ENCODE data around the gene GSTM1.
A peak's percentile ranks its signal among the peaks of the same experiment; 100 is the strongest.

GSTM1 gene

GRCh38 chr1:109740615-109741373, 53.2 kb downstream of the GSTM1 start, which contains the start of gene GSTM3:
TSS of gene GSTM3 (minus strand) at chr1:109741038. CDS start at chr1:109740287, 751 bp downstream.
- Histone ChIP-seq H4K8ac (ENCODE audit: low read length) (peak within 1 kb of the TSS; percentile 87), H3K36me3 (ENCODE audit: control insufficient read depth in 1 of 2, insufficient read depth in 2 of 2, low read depth in 1 of 2, low read length in 2 of 2) (peaks cover 13 to 21% of the 10 kb centered on the region in 2 experiments), H3K23ac (ENCODE audit: low read length in 2 of 2) (no peak within 1 kb of the TSS), H3K79me1 (replicated peaks; ENCODE audit: low read length, poor library complexity, severe bottlenecking) (peaks cover 5% of the 10 kb centered on the region), H3K4me3 (ENCODE audit: insufficient read depth in 1 of 2, low read depth in 1 of 2, low read length in 2 of 2) (peak within 1 kb of the TSS; percentile 78 to 82), H2AK5ac (ENCODE audit: low read length, severe bottlenecking) (no peak within 1 kb of the TSS), H3K4ac (ENCODE audit: low read depth in 1 of 2, low read length in 2 of 2) (peak within 1 kb of the TSS; percentile 60 to 75), H3K18ac (ENCODE audit: low read depth in 1 of 2, low read length in 2 of 2) (peak within 1 kb of the TSS; percentile 89 to 90), H3K27ac (ENCODE audit: low read length, poor library complexity, severe bottlenecking) (no peak within 1 kb of the TSS), H3K4me2 (ENCODE audit: low read length, poor library complexity, severe bottlenecking) (peak within 1 kb of the TSS; percentile 53), H3K14ac (ENCODE audit: low read length in 2 of 2) (peak within 1 kb of the TSS in 1 of 2 experiments; percentile 58), H3K9ac (ENCODE audit: low read length) (peak within 1 kb of the TSS; percentile 82), H2BK5ac (ENCODE audit: low read depth, low read length, poor library complexity, severe bottlenecking) (no peak within 1 kb of the TSS), H2BK12ac (ENCODE audit: low read length in 2 of 2) (no peak within 1 kb of the TSS), H3K9me3 (ENCODE audit: control insufficient read depth, low read length) (no peaks in the 10 kb centered on the region), H4K91ac (ENCODE audit: low read length) (peak within 1 kb of the TSS; percentile 62), H2BK15ac (ENCODE audit: low read depth, poor library complexity, severe bottlenecking) (peak within 1 kb of the TSS; percentile 96), H3K27me3 (ENCODE audit: control insufficient read depth in 1 of 2, insufficient read depth in 1 of 2, low read length in 2 of 2) (peaks cover 0 to 19% of the 10 kb centered on the region in 2 experiments), H2AFZ (ENCODE audit: low read depth, low read length) (peak within 1 kb of the TSS; percentile 73), H3K4me1 (ENCODE audit: control insufficient read depth, insufficient read depth, low read depth, low read length) (peaks cover 6% of the 10 kb centered on the region), H2BK120ac (ENCODE audit: low read depth, low read length) (peak within 1 kb of the TSS; percentile 96)
- WGBS = 9% methylated on average over 9 of the region's 10 CpGs
- no peak for DNase-seq

Measured in mesenchymal stem cell (in vitro differentiated cells and primary cell).